Mammary epithelial cell (primary cell): ENCODE data around the gene POFUT2.

Source experiments
- EZH2 ChIP-seq: IDR thresholded peaks from 2 replicates; pipeline ENCODE4 v1.6.1; 2012; ENCODE audit warnings: low read length, inconsistent platforms, borderline replicate concordance
- TF ChIP-seq, protein P1 (sequence below), 2 donors: IDR thresholded peaks in 1 of 2; conservative IDR thresholded peaks in 1 of 2; 2 replicates each; pipeline ENCODE4 v1.5.1; 2011 to 2012; ENCODE audit warnings: inconsistent platforms in 2 of 2, low read length in 2 of 2, mild to moderate bottlenecking in 2 of 2, control low read depth in 1 of 2, low read depth in 1 of 2; ENCODE audit not compliant: insufficient read depth in 1 of 2; ENCODE audit errors: extremely low read depth in 1 of 2

DNA sequence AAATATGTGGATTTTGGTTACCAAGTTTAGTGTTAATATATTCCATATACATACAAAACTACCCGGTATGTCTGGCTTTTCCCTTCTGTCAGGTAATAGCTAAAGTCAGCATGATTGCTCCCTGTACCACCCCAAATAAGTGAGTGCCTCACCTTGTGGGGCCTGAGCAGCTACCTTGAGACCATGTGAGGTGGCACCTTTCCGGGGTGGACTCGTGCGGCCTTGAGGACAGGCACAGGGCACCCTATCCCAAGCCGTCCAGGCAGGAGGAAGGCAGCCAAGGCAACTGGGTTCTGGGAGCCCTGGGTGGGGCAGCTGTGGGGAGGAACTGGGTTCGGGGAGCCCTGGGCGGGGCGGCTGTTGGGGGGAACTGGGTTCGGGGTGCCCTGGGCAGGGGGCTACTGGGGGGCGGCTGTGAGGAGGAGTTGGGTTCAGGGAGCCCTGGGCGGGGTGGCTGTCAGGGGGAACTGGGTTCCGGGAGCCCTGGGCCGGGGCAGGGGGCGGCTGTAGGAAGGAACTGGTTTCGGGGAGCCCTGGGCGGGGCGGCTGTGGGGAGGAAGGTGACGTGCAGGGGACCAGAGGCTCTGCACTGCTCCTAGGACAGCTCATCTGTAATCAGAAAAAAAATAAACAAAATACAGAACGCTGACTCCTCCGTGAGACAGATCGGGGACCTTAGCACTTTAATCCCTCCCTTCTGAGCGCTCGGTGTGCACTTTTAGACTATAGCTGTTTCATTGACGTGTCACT, 63.3 kb downstream of the POFUT2 start:
- TF ChIP-seq, protein P1, sequence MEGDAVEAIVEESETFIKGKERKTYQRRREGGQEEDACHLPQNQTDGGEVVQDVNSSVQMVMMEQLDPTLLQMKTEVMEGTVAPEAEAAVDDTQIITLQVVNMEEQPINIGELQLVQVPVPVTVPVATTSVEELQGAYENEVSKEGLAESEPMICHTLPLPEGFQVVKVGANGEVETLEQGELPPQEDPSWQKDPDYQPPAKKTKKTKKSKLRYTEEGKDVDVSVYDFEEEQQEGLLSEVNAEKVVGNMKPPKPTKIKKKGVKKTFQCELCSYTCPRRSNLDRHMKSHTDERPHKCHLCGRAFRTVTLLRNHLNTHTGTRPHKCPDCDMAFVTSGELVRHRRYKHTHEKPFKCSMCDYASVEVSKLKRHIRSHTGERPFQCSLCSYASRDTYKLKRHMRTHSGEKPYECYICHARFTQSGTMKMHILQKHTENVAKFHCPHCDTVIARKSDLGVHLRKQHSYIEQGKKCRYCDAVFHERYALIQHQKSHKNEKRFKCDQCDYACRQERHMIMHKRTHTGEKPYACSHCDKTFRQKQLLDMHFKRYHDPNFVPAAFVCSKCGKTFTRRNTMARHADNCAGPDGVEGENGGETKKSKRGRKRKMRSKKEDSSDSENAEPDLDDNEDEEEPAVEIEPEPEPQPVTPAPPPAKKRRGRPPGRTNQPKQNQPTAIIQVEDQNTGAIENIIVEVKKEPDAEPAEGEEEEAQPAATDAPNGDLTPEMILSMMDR (conservative IDR thresholded peaks at IDR 0.05 in 1 of 2, IDR thresholded peaks at IDR 0.05 in 1 of 2; ENCODE audit: extremely low read depth in 1 of 2, insufficient read depth in 1 of 2, low read depth in 1 of 2, low read length in 2 of 2) = no peak
- no peak for TF ChIP-seq EZH2
